Measurements from ENCODE around the gene PLPP4.
A peak's percentile ranks its signal among the peaks of the same experiment; 100 is the strongest.

PLPP4 gene

GRCh38 chr10:120580918-120581895 lies 124.2 kb downstream of the PLPP4 start:
- DNase-seq, result no peak

- DNase-seq, result no peak
Observed at GRCh38 chr10:120582753-120583152, 125.7 kb downstream of the PLPP4 start.

GRCh38 chr10:120583424-120584108 lies 126.5 kb downstream of the PLPP4 start:
- DNase-seq, result no peak

GRCh38 chr10:120584786-120585185 lies 127.8 kb downstream of the PLPP4 start:
- no peak for DNase-seq

- DNase-seq, result peak; percentile 50
Observed at GRCh38 chr10:120586471-120586872, 129.4 kb downstream of the PLPP4 start.

- DNase-seq, result no peak
Observed at GRCh38 chr10:120587061-120587460, 130.0 kb downstream of the PLPP4 start.

- DNase-seq, result no peak
Observed at GRCh38 chr10:120588311-120588710, 131.3 kb downstream of the PLPP4 start.

GRCh38 chr10:120593693-120594092 lies 136.7 kb downstream of the PLPP4 start:
- DNase-seq, result no peak

- no peak for DNase-seq
Observed at GRCh38 chr10:120597902-120598301, 140.9 kb downstream of the PLPP4 start.

GRCh38 chr10:120598386-120598785 lies 141.4 kb downstream of the PLPP4 start:
- DNase-seq, result no peak

GRCh38 chr10:120599200-120599724 lies 142.2 kb downstream of the PLPP4 start:
- DNase-seq, result no peak

- peak; percentile 20 for DNase-seq
Observed at GRCh38 chr10:120600871-120601649, 144.0 kb downstream of the PLPP4 start.

- no peak for DNase-seq
Observed at GRCh38 chr10:120601999-120602398, 145.0 kb downstream of the PLPP4 start.

GRCh38 chr10:120605410-120605809 lies 148.4 kb downstream of the PLPP4 start:
- DNase-seq, result no peak

GRCh38 chr10:120606051-120606764 lies 149.2 kb downstream of the PLPP4 start:
- no peak for DNase-seq

- DNase-seq, result peak; percentile 87
Observed at GRCh38 chr10:120607016-120607709, 150.1 kb downstream of the PLPP4 start.

GRCh38 chr10:120607710-120608703 lies 151.0 kb downstream of the PLPP4 start:
- peak; percentile 52 for DNase-seq

GRCh38 chr10:120609006-120609405 lies 152.0 kb downstream of the PLPP4 start:
- no peak for DNase-seq

- DNase-seq, result no peak
Observed at GRCh38 chr10:120610791-120611190, 153.8 kb downstream of the PLPP4 start.

- DNase-seq, result no peak
Observed at GRCh38 chr10:120612756-120613155, 155.7 kb downstream of the PLPP4 start.

Measured in EL (cell line).